Hepatocyte (in vitro differentiated cells): Measurements from ENCODE around the gene PHLDB1. TPM values are rescaled to one million over a fixed set of nuclear protein-coding genes. Genes with fewer than 3 reads are reported as not detected.
A peak's percentile ranks its signal among the peaks of the same experiment; 100 is the strongest.
"Not testable (repeated sequence)": the region's sequence is repeated elsewhere in the genome, so short reads cannot be mapped to it uniquely, and the experiment has no call there.

Source experiments
- DNase-seq: peaks from one replicate; pipeline ENCODE4 v3.0.0-alpha.2; 2016; ENCODE audit warnings: low spot score
- H2AFZ ChIP-seq: fragments of 200-600 bp; sonication (generic); 2 replicates; pipeline ENCODE4 v1.6.0; 2016; ENCODE audit warnings: antibody characterized with exemption, mild to moderate bottlenecking
- H3K27ac ChIP-seq: fragments of 200-600 bp; sonication (generic); 2 replicates; pipeline ENCODE4 v1.5.1; 2016; ENCODE audit warnings: mild to moderate bottlenecking
- H3K27me3 ChIP-seq: fragments of 200-600 bp; sonication (generic); 2 replicates; pipeline ENCODE4 v1.6.1; 2016
- H3K36me3 ChIP-seq: fragments of 200-600 bp; sonication (generic); replicated peaks from 2 replicates; pipeline ENCODE4 v1.5.1; 2016; ENCODE audit warnings: low read depth; ENCODE audit not compliant: insufficient read depth
- H3K4me1 ChIP-seq: fragments of 200-600 bp; sonication (generic); 2 replicates; pipeline ENCODE4 v1.5.1; 2016; ENCODE audit warnings: mild to moderate bottlenecking, moderate library complexity; ENCODE audit not compliant: insufficient read depth
- H3K4me2 ChIP-seq: fragments of 200-600 bp; sonication (generic); 2 replicates; pipeline ENCODE4 v1.6.0; 2016
- H3K4me3 ChIP-seq: fragments of 200-600 bp; sonication (generic); 2 replicates; pipeline ENCODE4 v1.5.1; 2016; ENCODE audit warnings: mild to moderate bottlenecking
- H3K79me2 ChIP-seq: fragments of 200-600 bp; sonication (generic); 2 replicates; pipeline ENCODE4 v1.6.0; 2017; ENCODE audit warnings: mild to moderate bottlenecking
- H3K9me2 ChIP-seq: fragments of 200-600 bp; sonication (generic); replicated peaks from 2 replicates; pipeline ENCODE4 v1.6.0; 2017; ENCODE audit warnings: mild to moderate bottlenecking; ENCODE audit not compliant: insufficient read depth
- H3K9me3 ChIP-seq: fragments of 200-600 bp; sonication (generic); 2 replicates; pipeline ENCODE4 v1.5.1; 2016; ENCODE audit warnings: low read depth, mild to moderate bottlenecking
- H4K20me1 ChIP-seq: fragments of 200-600 bp; sonication (generic); 2 replicates; pipeline ENCODE4 v1.6.0; 2016; ENCODE audit warnings: mild to moderate bottlenecking; ENCODE audit not compliant: insufficient read depth, poor library complexity, severe bottlenecking
- EZH2 ChIP-seq: fragments of 200-600 bp; sonication (generic); IDR thresholded peaks from 2 replicates; pipeline ENCODE4 v1.6.1; 2016; ENCODE audit warnings: antibody characterized with exemption, mild to moderate bottlenecking, borderline replicate concordance
- EZH2phosphoT487 ChIP-seq: fragments of 200-600 bp; sonication (generic); IDR thresholded peaks from one replicate; pipeline ENCODE4 v1.6.1; 2018; ENCODE audit warnings: antibody characterized with exemption, mild to moderate bottlenecking, low read depth, moderate library complexity; ENCODE audit not compliant: unreplicated experiment, severe bottlenecking
- WGBS: methylation state at CpG from one replicate; pipeline ENCODE4 v1.1.6; 2016; ENCODE audit warnings: low lambda C conversion rate; ENCODE audit errors: missing lambda C conversion rate; 5-methylcytosine and 5-hydroxymethylcytosine counted together
- polyA plus RNA-seq: library from polyadenylated mRNA; unstranded; fragments of >200 nt; fragmentation: Nextera tagmentation; extraction: Ambion mirVana; gene quantifications from 2 replicates; pipeline ENCODE4 v1.2.1, GENCODE V29; 2016
- total RNA-seq: library from RNA; depleted of rRNA; stranded (reverse); fragments of >200 nt; gene quantifications from 2 replicates; pipeline ENCODE4 v1.2.3, GENCODE V29; 2014
- TF ChIP-seq, protein P1 (sequence below): fragments of 200-600 bp; sonication (generic); IDR thresholded peaks from 2 replicates; pipeline ENCODE4 v1.5.1; 2016; ENCODE audit warnings: antibody characterized with exemption, mild to moderate bottlenecking; ENCODE audit not compliant: poor library complexity

PHLDB1 gene
- total and polyA plus RNA-seq, 2 experiments from 2014 or later: 51.8 to 71.1 TPM

DNA sequence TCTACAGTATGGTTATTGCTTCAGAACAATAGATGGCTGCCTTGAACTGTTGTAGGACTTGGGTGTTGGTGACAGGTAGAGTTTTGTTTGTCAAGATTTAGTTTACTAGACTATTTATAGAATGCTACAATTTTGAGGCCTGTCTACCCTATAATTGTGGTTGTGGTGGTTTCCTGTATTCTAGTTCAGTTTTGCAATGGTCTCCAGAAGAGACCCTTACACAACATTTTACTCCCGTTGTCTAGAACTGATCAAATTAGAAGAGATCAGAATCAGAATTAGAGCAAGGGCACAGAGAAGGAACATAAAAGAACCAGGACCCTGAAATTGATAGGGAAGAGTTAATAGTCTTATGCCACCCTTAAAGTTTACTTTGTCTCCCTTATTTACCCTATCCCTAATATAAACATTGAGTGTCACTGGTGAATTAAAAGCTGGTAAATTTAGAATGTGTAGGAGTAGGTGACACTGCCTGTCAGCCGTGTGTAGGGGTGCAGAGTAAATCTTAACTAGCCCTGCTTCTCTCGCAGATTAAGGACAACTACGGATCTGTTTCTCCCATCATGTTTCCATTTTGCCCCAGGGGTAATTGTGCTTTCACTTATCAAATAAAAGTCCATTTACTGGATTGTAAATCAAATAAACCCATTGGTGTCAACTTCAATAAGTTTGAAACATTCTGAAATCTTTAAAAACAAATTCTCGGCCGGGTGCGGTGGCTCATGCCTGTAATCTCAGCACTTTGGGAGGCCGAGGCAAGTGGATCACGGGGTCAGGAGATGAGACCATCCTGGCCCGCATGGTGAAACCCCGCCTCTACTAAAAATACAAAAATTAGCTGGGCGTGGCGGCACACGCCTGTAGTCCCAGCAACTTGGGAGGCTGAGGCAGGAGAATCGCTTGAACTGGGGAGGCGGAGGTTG is 10.9 kb upstream of the PHLDB1 start:
- TF ChIP-seq, protein P1, sequence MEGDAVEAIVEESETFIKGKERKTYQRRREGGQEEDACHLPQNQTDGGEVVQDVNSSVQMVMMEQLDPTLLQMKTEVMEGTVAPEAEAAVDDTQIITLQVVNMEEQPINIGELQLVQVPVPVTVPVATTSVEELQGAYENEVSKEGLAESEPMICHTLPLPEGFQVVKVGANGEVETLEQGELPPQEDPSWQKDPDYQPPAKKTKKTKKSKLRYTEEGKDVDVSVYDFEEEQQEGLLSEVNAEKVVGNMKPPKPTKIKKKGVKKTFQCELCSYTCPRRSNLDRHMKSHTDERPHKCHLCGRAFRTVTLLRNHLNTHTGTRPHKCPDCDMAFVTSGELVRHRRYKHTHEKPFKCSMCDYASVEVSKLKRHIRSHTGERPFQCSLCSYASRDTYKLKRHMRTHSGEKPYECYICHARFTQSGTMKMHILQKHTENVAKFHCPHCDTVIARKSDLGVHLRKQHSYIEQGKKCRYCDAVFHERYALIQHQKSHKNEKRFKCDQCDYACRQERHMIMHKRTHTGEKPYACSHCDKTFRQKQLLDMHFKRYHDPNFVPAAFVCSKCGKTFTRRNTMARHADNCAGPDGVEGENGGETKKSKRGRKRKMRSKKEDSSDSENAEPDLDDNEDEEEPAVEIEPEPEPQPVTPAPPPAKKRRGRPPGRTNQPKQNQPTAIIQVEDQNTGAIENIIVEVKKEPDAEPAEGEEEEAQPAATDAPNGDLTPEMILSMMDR: no peak
- TF ChIP-seq EZH2 (no peak), EZH2phosphoT487 (no peak)
- no peak for DNase-seq
- no peaks in the 10 kb centered on the region for H3K27me3 ChIP-seq
- no peak overlapping the region for H3K4me3 ChIP-seq
- H3K79me2 ChIP-seq: peaks cover 22% of the 10 kb centered on the region
- H3K36me3 ChIP-seq: no peaks in the 10 kb centered on the region
- H2AFZ ChIP-seq: no peak overlapping the region
- H4K20me1 ChIP-seq: peaks cover 10% of the 10 kb centered on the region
- H3K27ac ChIP-seq: no peak overlapping the region
- 88% methylated on average over 16 of the region's 16 CpGs for WGBS
- no peak overlapping the region for H3K4me2 ChIP-seq
- no peaks in the 10 kb centered on the region for H3K9me2 ChIP-seq
- H3K4me1 ChIP-seq: no peaks in the 10 kb centered on the region
- H3K9me3 ChIP-seq: no peaks in the 10 kb centered on the region

DNA sequence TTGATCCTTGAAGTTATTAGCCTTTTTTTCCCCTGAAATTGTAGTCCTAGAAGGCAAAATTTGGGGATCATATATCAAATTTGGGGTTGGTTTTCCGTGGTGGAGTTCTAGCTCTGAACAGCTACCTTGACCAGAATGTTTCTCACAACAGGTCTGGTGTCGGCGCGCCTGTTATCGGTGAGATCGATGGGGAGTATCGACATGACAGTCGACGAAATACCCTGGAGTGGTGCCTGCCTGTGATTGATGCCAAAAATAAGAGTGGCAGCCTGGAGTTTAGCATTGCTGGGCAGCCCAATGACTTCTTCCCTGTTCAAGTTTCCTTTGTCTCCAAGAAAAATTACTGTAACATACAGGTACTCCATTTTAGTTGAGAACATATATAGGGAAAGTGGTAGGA is 9.9 kb upstream of the PHLDB1 start:
- no peaks in the 10 kb centered on the region for H3K27me3 ChIP-seq
- H4K20me1 ChIP-seq: peaks cover 10% of the 10 kb centered on the region
- H3K9me2 ChIP-seq: no peaks in the 10 kb centered on the region
- peaks cover 22% of the 10 kb centered on the region for H3K79me2 ChIP-seq
- WGBS: over 99% methylated on average over 9 of the region's 9 CpGs
- no peaks in the 10 kb centered on the region for H3K9me3 ChIP-seq
- H3K27ac ChIP-seq: no peak overlapping the region
- H2AFZ ChIP-seq: no peak overlapping the region
- TF ChIP-seq, protein P1: no peak
- TF ChIP-seq EZH2: no peak
- no peak overlapping the region for H3K4me2 ChIP-seq
- no peak overlapping the region for H3K4me3 ChIP-seq
- peaks cover 5% of the 10 kb centered on the region for H3K4me1 ChIP-seq
- DNase-seq: no peak
- H3K36me3 ChIP-seq: no peaks in the 10 kb centered on the region

DNA sequence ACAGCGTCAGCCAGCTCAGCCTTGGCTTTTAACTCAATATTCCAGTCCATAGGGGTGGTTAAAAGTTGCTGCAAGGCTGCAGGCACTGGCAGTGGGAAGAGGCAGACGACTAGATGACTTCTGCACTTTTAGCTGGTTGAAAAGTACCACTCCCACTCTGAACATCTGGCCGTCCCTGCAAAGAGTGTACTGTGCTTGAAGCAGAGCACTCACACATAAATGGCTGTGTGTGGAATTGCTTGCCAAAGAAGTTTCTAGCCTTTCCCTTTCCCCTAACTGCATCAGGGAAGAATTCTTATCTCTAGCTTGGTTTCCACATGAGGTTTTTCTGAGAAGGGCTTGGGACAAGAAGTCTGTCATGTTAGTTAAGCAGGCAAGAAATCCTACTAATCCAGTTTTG is 5.1 kb upstream of the PHLDB1 start:
- H4K20me1 ChIP-seq: peaks cover 4% of the 10 kb centered on the region
- no peak for DNase-seq
- H3K4me3 ChIP-seq: no peak overlapping the region
- 62% methylated on average over 3 of the region's 3 CpGs for WGBS
- H3K36me3 ChIP-seq: no peaks in the 10 kb centered on the region
- H2AFZ ChIP-seq: no peak overlapping the region
- no peaks in the 10 kb centered on the region for H3K9me2 ChIP-seq
- H3K4me2 ChIP-seq: no peak overlapping the region
- no peak overlapping the region for H3K27ac ChIP-seq
- no peaks in the 10 kb centered on the region for H3K9me3 ChIP-seq
- H3K4me1 ChIP-seq: peaks cover 36% of the 10 kb centered on the region
- no peaks in the 10 kb centered on the region for H3K27me3 ChIP-seq
- TF ChIP-seq EZH2phosphoT487 (no peak), EZH2 (no peak)
- TF ChIP-seq, protein P1: no peak
- peaks cover 3% of the 10 kb centered on the region for H3K79me2 ChIP-seq

DNA sequence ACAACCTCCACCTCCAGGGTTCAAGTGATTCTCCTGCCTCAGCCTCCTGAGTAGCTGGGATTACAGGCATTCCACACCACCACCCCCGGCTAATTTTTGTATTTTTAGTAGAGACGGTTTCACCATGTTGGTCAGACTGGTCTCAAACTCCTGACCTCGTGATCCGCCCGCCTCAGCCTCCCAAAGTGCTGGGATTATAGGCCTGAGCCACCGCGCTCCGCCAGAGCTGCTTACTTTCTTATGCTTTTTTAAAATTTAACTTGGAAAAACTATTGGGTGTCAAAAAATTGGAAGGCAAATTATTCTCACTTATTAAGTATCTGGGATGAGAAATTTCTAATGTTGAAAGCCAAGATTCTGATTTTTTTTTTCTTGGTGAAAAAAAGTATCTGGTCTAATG is 3.7 kb upstream of the PHLDB1 start:
- H3K9me3 ChIP-seq, H2AFZ ChIP-seq, H3K9me2 ChIP-seq, H3K27me3 ChIP-seq, H3K36me3 ChIP-seq, H3K4me2 ChIP-seq, H3K4me3 ChIP-seq, H4K20me1 ChIP-seq, H3K79me2 ChIP-seq, DNase-seq: not testable (repeated sequence)
- WGBS: 91% methylated on average over 8 of the region's 8 CpGs
- H3K4me1 ChIP-seq: peaks cover 44% of the 10 kb centered on the region
- H3K27ac ChIP-seq: peak overlapping the region; percentile 80
